T-cell (primary cell): ENCODE data around the gene DHRS4L2. TPM values are rescaled to one million over a fixed set of nuclear protein-coding genes. Genes with fewer than 3 reads are reported as not detected.
"Not testable (repeated sequence)": the region's sequence is repeated elsewhere in the genome, so short reads cannot be mapped to it uniquely, and the experiment has no call there.

Experiments
- ATAC-seq, 4 experiments: fragments of 200-7000 bp in 3 of 4; fragments of 150-1000 bp in 1 of 4; cut with Tn5 transposase; replicated peaks in 1 of 4; 1 replicate in 3 of 4; 2 replicates in 1 of 4; pipeline ENCODE4 v1.10.0; 2021; ENCODE audit warnings: moderate library complexity in 3 of 4, mild to moderate bottlenecking in 2 of 4, moderate number of reproducible peaks in 1 of 4
- CTCF ChIA-PET, 2 donors: fragments of 300-600 bp; sonication (Branson Sonifier 250); formaldehyde crosslinking; loops; one replicate each; lab custom pipeline; 2022; ENCODE audit warnings: antibody characterized with exemption in 2 of 2; lab: Charles Lee
- POLR2A ChIA-PET, 2 donors: fragments of 300-600 bp; sonication (Branson Sonifier 250); formaldehyde crosslinking; loops; one replicate each; lab custom pipeline; 2022; ENCODE audit warnings: antibody characterized with exemption in 2 of 2; lab: Charles Lee
- DNase-seq, 35 experiments: peaks; one replicate each; pipeline versions ENCODE4 v3.0.0 to v3.0.0-alpha.2; 2013 to 2023
- H3K27ac ChIP-seq: one replicate; pipeline ENCODE4 v1.5.1; 2013; ENCODE audit warnings: low read length
- H3K27me3 ChIP-seq, 2 experiments: replicated peaks in 1 of 2; 1 replicate in 1 of 2; 2 replicates in 1 of 2; pipeline versions ENCODE4 v1.6.1 to v1.7.0; 2013; ENCODE audit warnings: low read length in 1 of 2, mixed read lengths in 1 of 2; ENCODE audit not compliant: control insufficient read depth in 2 of 2, insufficient read depth in 2 of 2; ENCODE audit errors: extremely low read depth in 1 of 2
- H3K36me3 ChIP-seq, 2 donors: 1 replicate in 1 of 2; 2 replicates in 1 of 2; pipeline versions ENCODE4 v1.6.1 to v1.7.0; 2013; ENCODE audit warnings: low read length in 1 of 2; ENCODE audit not compliant: control insufficient read depth in 2 of 2, insufficient read depth in 1 of 2; ENCODE audit errors: extremely low read depth in 1 of 2
- H3K4me1 ChIP-seq, 2 experiments: 1 replicate in 1 of 2; 2 replicates in 1 of 2; pipeline versions ENCODE4 v1.6.1 to v1.7.0; 2013; ENCODE audit warnings: low read length in 2 of 2, mixed read lengths in 1 of 2; ENCODE audit not compliant: insufficient read depth in 2 of 2, control insufficient read depth in 1 of 2; ENCODE audit errors: extremely low read depth in 1 of 2
- H3K4me3 ChIP-seq, 2 donors: 1 replicate in 1 of 2; 2 replicates in 1 of 2; pipeline versions ENCODE4 v1.5.1 to v1.7.0; 2013; ENCODE audit warnings: mild to moderate bottlenecking in 2 of 2, low read length in 1 of 2, moderate library complexity in 1 of 2; ENCODE audit not compliant: control insufficient read depth in 1 of 2; ENCODE audit errors: extremely low read depth in 1 of 2
- H3K9me3 ChIP-seq: 2 replicates; pipeline ENCODE4 v1.7.0; 2013
- H3K27ac Mint-ChIP-seq, 2 donors: one replicate each; pipeline ENCODE4 v1.8.0; 2020 to 2021; ENCODE audit warnings: mild to moderate bottlenecking in 2 of 2, mixed read lengths in 2 of 2
- H3K27me3 Mint-ChIP-seq, 2 donors: one replicate each; pipeline ENCODE4 v1.8.0; 2021 to 2022; ENCODE audit warnings: mixed read lengths in 2 of 2
- H3K36me3 Mint-ChIP-seq: one replicate; pipeline ENCODE4 v1.8.0; 2021; ENCODE audit warnings: mixed read lengths
- H3K4me1 Mint-ChIP-seq, 3 donors: one replicate each; pipeline ENCODE4 v1.8.0; 2020 to 2022; ENCODE audit warnings: mixed read lengths in 3 of 3, mild to moderate bottlenecking in 1 of 3
- H3K4me3 Mint-ChIP-seq, 3 donors: one replicate each; pipeline ENCODE4 v1.8.0; 2020 to 2022; ENCODE audit warnings: mild to moderate bottlenecking in 3 of 3, mixed read lengths in 3 of 3, moderate library complexity in 3 of 3
- H3K9me3 Mint-ChIP-seq, 3 donors: one replicate each; pipeline ENCODE4 v1.8.0; 2020 to 2022; ENCODE audit warnings: mixed read lengths in 3 of 3
- WGBS: methylation state at CpG from one replicate; pipeline ENCODE4 v1.1.5; 2013; ENCODE audit warnings: missing lambda C conversion rate; ENCODE audit not compliant: insufficient coverage; 5-methylcytosine and 5-hydroxymethylcytosine counted together
- total RNA-seq, 35 experiments: library from RNA in 6 of 35; stranded (reverse) in 6 of 35; fragments of 120-200 nt in 1 of 35; gene quantifications; one replicate each; pipeline versions ENCODE4 v1.2.1 to v1.2.4 and lab custom pipeline; 2013 to 2026

Gene DHRS4L2
- total RNA-seq, 5 donors from 2014 or later (not counting 1 experiment from before 2014, with no cell fraction given), result 14.0 to 21.9 (median 16.4) TPM

- Mint-ChIP-seq H3K4me3 (peak overlapping the region in 1 of 3 donors; percentile 3), H3K36me3 (no peaks in the 10 kb centered on the region), H3K27me3 (no peaks in the 10 kb centered on the region), H3K4me1 (peaks cover 40 to 48% (median 43%) of the 10 kb centered on the region in 3 donors), H3K9me3 (no peaks in the 10 kb centered on the region), H3K27ac (peak overlapping the region; percentile 87 to 90)
- CTCF ChIA-PET, result interaction anchor here (0.6 to 1.0 kb wide), 2 partner anchors 59 to 79 kb away, joined by 4 to 5 read pairs; no protein-coding TSS in a partner anchor
- Histone ChIP-seq H3K36me3 (peaks cover 0 to 3% of the 10 kb centered on the region in 2 donors), H3K9me3 (no peaks in the 10 kb centered on the region), H3K27ac (no peak overlapping the region), H3K4me3 (no peak overlapping the region), H3K4me1 (peaks cover 0 to 22% of the 10 kb centered on the region in 2 experiments), H3K27me3 (no peaks in the 10 kb centered on the region)
- ATAC-seq (no peak), DNase-seq (no peak)
- 22% methylated on average over 1 of the region's 2 CpGs for WGBS
- POLR2A ChIA-PET, result no interaction called here
Measured at GRCh38 chr14:24011051-24011450, 22.3 kb downstream of the DHRS4L2 start.

DNA sequence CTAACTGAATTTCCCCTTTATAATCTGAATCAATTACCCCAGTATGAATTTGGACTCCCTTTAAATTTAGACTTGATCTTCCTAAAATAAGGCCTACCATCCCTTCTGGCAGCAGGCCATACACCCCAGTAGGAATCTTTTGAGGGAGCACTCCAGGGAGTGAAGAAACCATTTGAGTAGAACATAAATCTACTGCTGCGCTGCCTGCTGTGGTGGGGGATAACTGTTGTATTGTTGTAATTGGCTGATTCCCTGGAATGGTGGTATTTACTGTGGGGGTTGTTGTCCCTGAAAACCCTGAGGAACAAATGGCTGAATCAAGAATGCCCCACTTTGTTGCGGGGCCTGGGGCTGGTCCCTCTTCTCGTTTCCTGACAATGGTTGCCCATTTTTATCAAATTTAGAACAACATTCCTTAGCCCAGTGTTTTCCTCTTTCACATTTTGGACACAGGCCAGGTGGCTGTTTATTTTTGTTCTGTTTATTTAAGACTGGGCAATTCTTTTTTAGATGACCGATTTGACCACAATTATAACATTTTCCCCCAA is 24.1 kb downstream of the DHRS4L2 start:
- H3K27me3 ChIP-seq, H3K27ac ChIP-seq, DNase-seq, H3K4me3 ChIP-seq, H3K27me3 Mint-ChIP-seq, H3K4me3 Mint-ChIP-seq, POLR2A ChIA-PET, ATAC-seq, H3K36me3 Mint-ChIP-seq, H3K36me3 ChIP-seq, H3K9me3 Mint-ChIP-seq, H3K9me3 ChIP-seq: not testable (repeated sequence)
- peak overlapping the region; percentile 19 to 62 for H3K27ac Mint-ChIP-seq
- peaks cover 35 to 45% (median 39%) of the 10 kb centered on the region in 3 donors for H3K4me1 Mint-ChIP-seq
- peaks cover 0 to 14% of the 10 kb centered on the region in 2 experiments for H3K4me1 ChIP-seq
- CTCF ChIA-PET, result interaction anchor here (0.6 to 1.0 kb wide), 2 partner anchors 96 to 422 kb away, joined by 3 to 4 read pairs; no protein-coding TSS in a partner anchor
- 100% methylated on average over 2 of the region's 4 CpGs for WGBS

- ChIA-PET POLR2A (no interaction called here), CTCF (interaction anchor here in 1 of 2 donors (1.0 to 1.3 kb wide), 2 partner anchors 95 kb away, joined by 3 to 4 read pairs; no protein-coding TSS in a partner anchor)
- Histone ChIP-seq H3K27me3 (no peaks in the 10 kb centered on the region), H3K36me3 (peaks cover 0 to 3% of the 10 kb centered on the region in 2 donors), H3K27ac (no peak overlapping the region), H3K4me1 (peaks cover 0 to 14% of the 10 kb centered on the region in 2 experiments), H3K9me3 (no peaks in the 10 kb centered on the region), H3K4me3 (no peak overlapping the region)
- Mint-ChIP-seq H3K4me3 (no peak overlapping the region), H3K27me3 (peaks cover 4 to 5% of the 10 kb centered on the region in 2 donors), H3K36me3 (no peaks in the 10 kb centered on the region), H3K27ac (no peak overlapping the region), H3K4me1 (peaks cover 24 to 34% (median 28%) of the 10 kb centered on the region in 3 donors), H3K9me3 (peaks cover 0 to under 1% (median 0%) of the 10 kb centered on the region in 3 donors)
- ATAC-seq (peak; percentile 83 to 93 (median 88)), DNase-seq (peak in 33 of 35 experiments; percentile 9 to 85 (median 35))
- 0% methylated on average over 5 of the region's 12 CpGs for WGBS
Measured at GRCh38 chr14:24013654-24014514, 25.2 kb downstream of the DHRS4L2 start.

- WGBS, result 100% methylated on average over 5 of the region's 6 CpGs
- H3K4me3 Mint-ChIP-seq, H3K9me3 ChIP-seq, H3K9me3 Mint-ChIP-seq, H3K36me3 ChIP-seq, H3K36me3 Mint-ChIP-seq, H3K27me3 Mint-ChIP-seq, ATAC-seq, H3K4me1 ChIP-seq, H3K27ac Mint-ChIP-seq, CTCF ChIA-PET, H3K27ac ChIP-seq, DNase-seq, H3K4me3 ChIP-seq, H3K27me3 ChIP-seq: not testable (repeated sequence)
- peaks cover 6 to 16% (median 9%) of the 10 kb centered on the region in 3 donors for H3K4me1 Mint-ChIP-seq
- POLR2A ChIA-PET, result interaction anchor here in 1 of 2 donors (0.6 kb wide), 1 partner anchor 17 kb away, joined by 3 read pairs; no protein-coding TSS in a partner anchor
Measured at GRCh38 chr14:24015745-24016144, 27.0 kb downstream of the DHRS4L2 start.

GRCh38 chr14:24018978-24019377 is 30.2 kb downstream of the DHRS4L2 start:
- H3K4me1 Mint-ChIP-seq, H3K4me3 ChIP-seq, POLR2A ChIA-PET, H3K9me3 ChIP-seq, H3K4me3 Mint-ChIP-seq, H3K9me3 Mint-ChIP-seq, H3K27me3 Mint-ChIP-seq, DNase-seq, H3K36me3 ChIP-seq, H3K4me1 ChIP-seq, H3K27ac Mint-ChIP-seq, H3K27me3 ChIP-seq, ATAC-seq, H3K27ac ChIP-seq, H3K36me3 Mint-ChIP-seq: not testable (repeated sequence)
- CTCF ChIA-PET, result interaction anchor here in 1 of 2 donors (0.6 kb wide), 1 partner anchor 690 kb away, joined by 3 read pairs; no protein-coding TSS in a partner anchor

DNA sequence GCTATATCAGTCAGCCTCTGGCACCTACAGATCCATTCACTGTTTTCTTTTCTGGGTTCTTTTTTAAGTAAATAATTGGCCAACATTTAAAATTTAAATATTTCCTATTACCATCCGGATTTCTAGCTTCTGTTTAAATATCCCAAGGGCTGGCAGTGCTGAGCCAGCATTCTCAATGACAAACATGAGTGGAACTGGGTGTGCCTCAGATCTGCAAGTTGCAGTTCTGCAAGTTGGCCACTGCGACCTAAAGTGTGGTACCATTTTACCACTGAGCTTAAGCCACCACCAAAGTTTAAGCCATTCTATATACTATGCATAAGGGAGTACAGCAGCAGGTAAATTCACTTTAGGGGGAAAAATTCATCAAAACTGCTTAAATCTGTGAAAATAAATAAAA is 31.2 kb downstream of the DHRS4L2 start:
- H3K27me3 ChIP-seq, POLR2A ChIA-PET, H3K36me3 ChIP-seq, H3K4me1 Mint-ChIP-seq, H3K36me3 Mint-ChIP-seq, H3K9me3 Mint-ChIP-seq, H3K4me1 ChIP-seq, H3K9me3 ChIP-seq, H3K27me3 Mint-ChIP-seq, DNase-seq, H3K27ac Mint-ChIP-seq, CTCF ChIA-PET, H3K4me3 ChIP-seq, H3K4me3 Mint-ChIP-seq, H3K27ac ChIP-seq: not testable (repeated sequence)
- no CpG with 5 or more reads among the region's 2 CpGs for WGBS
- peak in 3 of 4 experiments; percentile 33 to 43 (median 43) for ATAC-seq
